ENCODE measurements around the gene ATP8A2. TPM values are rescaled to one million over a fixed set of nuclear protein-coding genes. Genes with fewer than 3 reads are reported as not detected.

ATP8A2 gene
- total RNA-seq, 1 donor from 2014 or later = 0.27 TPM

- TF ChIP-seq, protein P1, sequence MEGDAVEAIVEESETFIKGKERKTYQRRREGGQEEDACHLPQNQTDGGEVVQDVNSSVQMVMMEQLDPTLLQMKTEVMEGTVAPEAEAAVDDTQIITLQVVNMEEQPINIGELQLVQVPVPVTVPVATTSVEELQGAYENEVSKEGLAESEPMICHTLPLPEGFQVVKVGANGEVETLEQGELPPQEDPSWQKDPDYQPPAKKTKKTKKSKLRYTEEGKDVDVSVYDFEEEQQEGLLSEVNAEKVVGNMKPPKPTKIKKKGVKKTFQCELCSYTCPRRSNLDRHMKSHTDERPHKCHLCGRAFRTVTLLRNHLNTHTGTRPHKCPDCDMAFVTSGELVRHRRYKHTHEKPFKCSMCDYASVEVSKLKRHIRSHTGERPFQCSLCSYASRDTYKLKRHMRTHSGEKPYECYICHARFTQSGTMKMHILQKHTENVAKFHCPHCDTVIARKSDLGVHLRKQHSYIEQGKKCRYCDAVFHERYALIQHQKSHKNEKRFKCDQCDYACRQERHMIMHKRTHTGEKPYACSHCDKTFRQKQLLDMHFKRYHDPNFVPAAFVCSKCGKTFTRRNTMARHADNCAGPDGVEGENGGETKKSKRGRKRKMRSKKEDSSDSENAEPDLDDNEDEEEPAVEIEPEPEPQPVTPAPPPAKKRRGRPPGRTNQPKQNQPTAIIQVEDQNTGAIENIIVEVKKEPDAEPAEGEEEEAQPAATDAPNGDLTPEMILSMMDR (IDR thresholded peaks at IDR 0.05; ENCODE audit: borderline replicate concordance) = no peak
- Histone ChIP-seq H3K27me3 (ENCODE audit: low read depth) (peaks cover 38% of the 10 kb centered on the region), H3K36me3 (no peaks in the 10 kb centered on the region), H3K4me1 (no peaks in the 10 kb centered on the region), H3K9me3 (replicated peaks) (no peaks in the 10 kb centered on the region), H3K4me3 (no peak overlapping the region), H3K27ac (replicated peaks) (no peak overlapping the region)
- no peak for DNase-seq
- intact Hi-C loops (cut with micrococcal nuclease) = no loop called here
Observed at GRCh38 chr13:25762281-25762680, 390.5 kb downstream of the ATP8A2 start.

GRCh38 chr13:25762795-25763377 is 391.1 kb downstream of the ATP8A2 start:
- intact Hi-C loops (cut with micrococcal nuclease) = no loop called here

GRCh38 chr13:25764378-25764777 is 392.6 kb downstream of the ATP8A2 start:
- TF ChIP-seq, protein P1 (IDR thresholded peaks at IDR 0.05; ENCODE audit: borderline replicate concordance) = no peak
- no peak for DNase-seq
- H3K4me1 ChIP-seq = no peaks in the 10 kb centered on the region
- intact Hi-C loops (cut with micrococcal nuclease) = no loop called here
- H3K4me3 ChIP-seq = no peak overlapping the region
- H3K27ac ChIP-seq (replicated peaks) = no peak overlapping the region
- peaks cover 31% of the 10 kb centered on the region for H3K27me3 ChIP-seq (ENCODE audit: low read depth)
- no peaks in the 10 kb centered on the region for H3K36me3 ChIP-seq
- H3K9me3 ChIP-seq (replicated peaks) = no peaks in the 10 kb centered on the region

More at GRCh38 chr13:25762795-25763377, 391.1 kb downstream of the ATP8A2 start:
- Histone ChIP-seq H3K4me1 (no peaks in the 10 kb centered on the region), H3K27ac (replicated peaks) (no peak overlapping the region), H3K36me3 (no peaks in the 10 kb centered on the region), H3K27me3 (ENCODE audit: low read depth) (peaks cover 33% of the 10 kb centered on the region), H3K9me3 (replicated peaks) (no peaks in the 10 kb centered on the region), H3K4me3 (no peak overlapping the region)
- DNase-seq = no peak
- TF ChIP-seq, protein P1 (IDR thresholded peaks at IDR 0.05; ENCODE audit: borderline replicate concordance) = no peak

- intact Hi-C loops (cut with micrococcal nuclease) = no loop called here
- H3K4me3 ChIP-seq = no peak overlapping the region
- no peaks in the 10 kb centered on the region for H3K4me1 ChIP-seq
- no peaks in the 10 kb centered on the region for H3K36me3 ChIP-seq
- TF ChIP-seq, protein P1 (IDR thresholded peaks at IDR 0.05; ENCODE audit: borderline replicate concordance) = no peak
- DNase-seq = no peak
- H3K9me3 ChIP-seq (replicated peaks) = no peaks in the 10 kb centered on the region
- H3K27me3 ChIP-seq (ENCODE audit: low read depth) = peaks cover 39% of the 10 kb centered on the region
- H3K27ac ChIP-seq (replicated peaks) = no peak overlapping the region
Observed at GRCh38 chr13:25765266-25765665, 393.5 kb downstream of the ATP8A2 start.

- Histone ChIP-seq H3K36me3 (no peaks in the 10 kb centered on the region), H3K9me3 (replicated peaks) (no peaks in the 10 kb centered on the region), H3K4me1 (no peaks in the 10 kb centered on the region), H3K27me3 (ENCODE audit: low read depth) (peaks cover 42% of the 10 kb centered on the region), H3K4me3 (no peak overlapping the region), H3K27ac (replicated peaks) (no peak overlapping the region)
- intact Hi-C loops (cut with micrococcal nuclease) = no loop called here
- no peak for DNase-seq
- TF ChIP-seq, protein P1 (IDR thresholded peaks at IDR 0.05; ENCODE audit: borderline replicate concordance) = no peak
Observed at GRCh38 chr13:25766576-25766975, 394.8 kb downstream of the ATP8A2 start.

Measured in left ventricle myocardium inferior (tissue), 1 donor.